HEK293 (cell line): Measurements from ENCODE around the gene DDB1.

Experiments
- CTCF ChIP-seq: fragments of 450-650 bp; formaldehyde crosslinking; IDR thresholded peaks from 2 replicates; pipeline ENCODE4 v1.5.1; 2016; ENCODE audit warnings: missing biosample characterization, missing genetic modification characterization
- GLI2 ChIP-seq: fragments of 450-650 bp; formaldehyde crosslinking; IDR thresholded peaks from 2 replicates; pipeline ENCODE4; 2017; ENCODE audit warnings: missing biosample characterization, missing genetic modification characterization, low read depth, borderline replicate concordance
- KLF9 ChIP-seq: fragments of 450-650 bp; formaldehyde crosslinking; IDR thresholded peaks from 2 replicates; pipeline ENCODE4 v1.5.1; 2016; ENCODE audit warnings: missing biosample characterization, missing genetic modification characterization, low read depth
- MEIS1 ChIP-seq: sonication (generic); formaldehyde crosslinking; IDR thresholded peaks from 2 replicates; pipeline ENCODE4 v1.8.1; 2022; ENCODE audit warnings: missing genetic modification reagents, mild to moderate bottlenecking, borderline replicate concordance
- MZF1 ChIP-seq: fragments of 450-650 bp; formaldehyde crosslinking; IDR thresholded peaks from 2 replicates; pipeline ENCODE4 v1.5.1; 2017; ENCODE audit warnings: missing biosample characterization, missing genetic modification characterization, borderline replicate concordance
- PRDM1 ChIP-seq: fragments of 450-650 bp; formaldehyde crosslinking; IDR thresholded peaks from 2 replicates; pipeline ENCODE4; 2016; ENCODE audit warnings: missing biosample characterization, missing genetic modification characterization
- TCF7L2 ChIP-seq: IDR thresholded peaks from 2 replicates; pipeline ENCODE4 v1.6.1; 2011; ENCODE audit warnings: low read depth, mild to moderate bottlenecking, inconsistent platforms, low read length, moderate library complexity, borderline replicate concordance
- TRIM28 ChIP-seq: IDR thresholded peaks from 2 replicates; pipeline ENCODE4 v1.6.1; 2011; ENCODE audit warnings: low read length, control low read depth, borderline replicate concordance
- YY2 ChIP-seq: fragments of 450-650 bp; formaldehyde crosslinking; IDR thresholded peaks from 2 replicates; pipeline ENCODE4 v1.5.1; 2016; ENCODE audit warnings: missing biosample characterization, missing genetic modification characterization
- ZBTB10 ChIP-seq: fragments of 450-650 bp; formaldehyde crosslinking; IDR thresholded peaks from 2 replicates; pipeline ENCODE4 v1.5.1; 2016; ENCODE audit warnings: missing biosample characterization, missing genetic modification characterization
- ZBTB7A ChIP-seq: fragments of 450-650 bp; formaldehyde crosslinking; IDR thresholded peaks from 2 replicates; pipeline ENCODE4 v1.5.1; 2016; ENCODE audit warnings: low read depth, missing biosample characterization, missing genetic modification characterization
- ZNF274 ChIP-seq, 2 experiments: fragments of 200-500 bp in 1 of 2; fragments of 450-650 bp in 1 of 2; sonication (Bioruptor generic) in 1 of 2; formaldehyde crosslinking in 1 of 2; IDR thresholded peaks; 2 replicates each; pipeline versions ENCODE4 v1.5.1 to v1.6.1; 2014 to 2016; ENCODE audit warnings: borderline replicate concordance in 1 of 2, inconsistent platforms in 1 of 2, low read length in 1 of 2, missing biosample characterization in 1 of 2, missing genetic modification characterization in 1 of 2
- ZNF391 ChIP-seq: fragments of 450-650 bp; formaldehyde crosslinking; IDR thresholded peaks from 2 replicates; pipeline ENCODE4 v1.5.1; 2016; ENCODE audit warnings: low read depth, missing biosample characterization, missing genetic modification characterization, borderline replicate concordance
- ZXDB ChIP-seq: fragments of 450-650 bp; formaldehyde crosslinking; IDR thresholded peaks from 2 replicates; pipeline ENCODE4 v1.5.1; 2016; ENCODE audit warnings: missing biosample characterization, missing genetic modification characterization

- TF ChIP-seq ZNF274 (IDR thresholded peaks at IDR 0.05; ENCODE audit: low read length) = no peak
- TF ChIP-seq ZNF274 (tag by site-specific recombination; IDR thresholded peaks at IDR 0.05; ENCODE audit: borderline replicate concordance) = no peak
- no peak for TF ChIP-seq CTCF (tag by site-specific recombination)
- no peak for TF ChIP-seq ZBTB10 (tag by site-specific recombination)
- no peak for TF ChIP-seq PRDM1 (tag by site-specific recombination)
- no peak for TF ChIP-seq TRIM28
- TF ChIP-seq MEIS1 = no peak
- TF ChIP-seq GLI2 (tag by site-specific recombination) = no peak
- TF ChIP-seq KLF9 (tag by site-specific recombination) = no peak
- no peak for TF ChIP-seq MZF1 (tag by site-specific recombination)
- TF ChIP-seq TCF7L2 = no peak
- no peak for TF ChIP-seq ZXDB (tag by site-specific recombination)
- no peak for TF ChIP-seq ZBTB7A (tag by site-specific recombination)
- no peak for TF ChIP-seq YY2 (tag by site-specific recombination)
- TF ChIP-seq ZNF391 (tag by site-specific recombination) = no peak
Observed at GRCh38 chr11:61265357-61265756, 67.5 kb downstream of the DDB1 start.
